DOHH2 (cell line): ENCODE data around the gene ARL15.

Experiments used
- H3F3A ChIP-seq: fragments of 200-600 bp; sonication (generic), shearing (Covaris generic); 2 replicates; pipeline ENCODE4 v1.6.0; 2016; ENCODE audit warnings: antibody characterized with exemption, mild to moderate bottlenecking; ENCODE audit not compliant: control insufficient read depth, insufficient read depth
- H3K27ac ChIP-seq: fragments of 200-600 bp; sonication (generic); 2 replicates; pipeline ENCODE4 v1.5.1; 2014; ENCODE audit warnings: low read depth, mild to moderate bottlenecking, low read length, moderate library complexity
- H3K27me3 ChIP-seq: fragments of 200-600 bp; sonication (generic); 2 replicates; pipeline ENCODE4 v1.6.1; 2014; ENCODE audit warnings: mild to moderate bottlenecking, low read length, mixed read lengths; ENCODE audit not compliant: control insufficient read depth
- H3K36me3 ChIP-seq: fragments of 200-600 bp; sonication (generic); 2 replicates; pipeline ENCODE4 v1.6.1; 2014; ENCODE audit warnings: mild to moderate bottlenecking, low read length, moderate library complexity, mixed read lengths; ENCODE audit not compliant: control insufficient read depth
- H3K4me1 ChIP-seq: fragments of 200-600 bp; sonication (generic); 2 replicates; pipeline ENCODE4 v1.6.1; 2014; ENCODE audit warnings: mild to moderate bottlenecking, low read length, mixed read lengths; ENCODE audit not compliant: control insufficient read depth
- H3K4me2 ChIP-seq: fragments of 200-600 bp; sonication (generic); 2 replicates; pipeline ENCODE4 v1.6.0; 2014; ENCODE audit warnings: mild to moderate bottlenecking, low read length, moderate library complexity
- H3K4me3 ChIP-seq: fragments of 200-600 bp; sonication (generic); 2 replicates; pipeline ENCODE4 v1.5.1; 2014; ENCODE audit warnings: mild to moderate bottlenecking, low read length, mixed read lengths
- H3K79me2 ChIP-seq: fragments of 200-600 bp; sonication (generic); 2 replicates; pipeline ENCODE4 v1.6.1; 2014; ENCODE audit warnings: mild to moderate bottlenecking, low read length, mixed read lengths; ENCODE audit not compliant: control insufficient read depth
- H3K9me2 ChIP-seq: fragments of 200-600 bp; sonication (generic); replicated peaks from 2 replicates; pipeline ENCODE4 v1.6.1; 2014; ENCODE audit warnings: mild to moderate bottlenecking, low read length, mixed read lengths; ENCODE audit not compliant: control insufficient read depth
- H3K9me3 ChIP-seq: fragments of 200-600 bp; sonication (generic); 2 replicates; pipeline ENCODE4 v1.6.1; 2014; ENCODE audit warnings: antibody characterized with exemption, low read length, mixed read lengths; ENCODE audit not compliant: control insufficient read depth, insufficient read depth
- H4K20me1 ChIP-seq: fragments of 200-600 bp; sonication (generic); 2 replicates; pipeline ENCODE4 v1.6.0; 2014; ENCODE audit warnings: low read depth, mild to moderate bottlenecking, antibody characterized with exemption, low read length, moderate library complexity; ENCODE audit not compliant: control insufficient read depth, insufficient read depth
- CTCF ChIP-seq: fragments of 200-600 bp; sonication (generic); IDR thresholded peaks from one replicate; pipeline ENCODE4 v1.5.1; 2014; ENCODE audit warnings: antibody characterized with exemption, mild to moderate bottlenecking, low read depth, low read length; ENCODE audit not compliant: poor library complexity, severe bottlenecking
- EZH2phosphoT487 ChIP-seq: fragments of 200-600 bp; sonication (generic); IDR thresholded peaks from 2 replicates; pipeline ENCODE4 v1.6.1; 2017; ENCODE audit warnings: borderline replicate concordance, mild to moderate bottlenecking, antibody characterized with exemption, low read length, moderate library complexity, mixed read lengths

Gene ARL15

GRCh38 chr5:53877243-53877642 is 433.1 kb downstream of the ARL15 start:
- Histone ChIP-seq H3K9me2 (no peaks in the 10 kb centered on the region), H3K36me3 (no peaks in the 10 kb centered on the region), H4K20me1 (no peaks in the 10 kb centered on the region), H3K4me1 (no peaks in the 10 kb centered on the region), H3K79me2 (no peaks in the 10 kb centered on the region), H3K27ac (no peak overlapping the region), H3K27me3 (no peaks in the 10 kb centered on the region), H3K4me2 (no peak overlapping the region), H3K4me3 (no peak overlapping the region), H3K9me3 (no peaks in the 10 kb centered on the region), H3F3A (no peaks in the 10 kb centered on the region)
- TF ChIP-seq CTCF (no peak), EZH2phosphoT487 (no peak)

- Histone ChIP-seq H3K36me3 (no peaks in the 10 kb centered on the region), H3K9me3 (no peaks in the 10 kb centered on the region), H3K79me2 (no peaks in the 10 kb centered on the region), H3K4me2 (no peak overlapping the region), H3K27me3 (no peaks in the 10 kb centered on the region), H3K4me1 (no peaks in the 10 kb centered on the region), H3K27ac (no peak overlapping the region), H3K9me2 (no peaks in the 10 kb centered on the region), H3F3A (no peaks in the 10 kb centered on the region), H3K4me3 (no peak overlapping the region), H4K20me1 (no peaks in the 10 kb centered on the region)
- TF ChIP-seq EZH2phosphoT487 (no peak), CTCF (no peak)
These were observed 436.0 kb downstream of the ARL15 start for GRCh38 chr5:53874409-53874808.

- no peak for TF ChIP-seq EZH2phosphoT487
- no peak for TF ChIP-seq CTCF
- Histone ChIP-seq H3K4me2 (no peak overlapping the region), H3K36me3 (no peaks in the 10 kb centered on the region), H3K4me1 (no peaks in the 10 kb centered on the region), H3K79me2 (no peaks in the 10 kb centered on the region), H3K9me3 (no peaks in the 10 kb centered on the region), H3F3A (no peaks in the 10 kb centered on the region), H4K20me1 (no peaks in the 10 kb centered on the region), H3K9me2 (no peaks in the 10 kb centered on the region), H3K27me3 (no peaks in the 10 kb centered on the region), H3K27ac (no peak overlapping the region), H3K4me3 (no peak overlapping the region)
These were observed 437.1 kb downstream of the ARL15 start for GRCh38 chr5:53873235-53873634.

GRCh38 chr5:53871775-53872174 is 438.6 kb downstream of the ARL15 start:
- no peak for TF ChIP-seq CTCF
- no peak for TF ChIP-seq EZH2phosphoT487
- no peaks in the 10 kb centered on the region for H3K9me3 ChIP-seq
- no peaks in the 10 kb centered on the region for H3K9me2 ChIP-seq
- H3K36me3 ChIP-seq, result no peaks in the 10 kb centered on the region
- H4K20me1 ChIP-seq, result no peaks in the 10 kb centered on the region
- H3K79me2 ChIP-seq, result no peaks in the 10 kb centered on the region
- H3K4me2 ChIP-seq, result no peak overlapping the region
- no peak overlapping the region for H3K4me3 ChIP-seq
- no peak overlapping the region for H3K27ac ChIP-seq
- no peaks in the 10 kb centered on the region for H3K27me3 ChIP-seq
- no peaks in the 10 kb centered on the region for H3F3A ChIP-seq
- H3K4me1 ChIP-seq, result no peaks in the 10 kb centered on the region
